RCC 7860 (cell line): ENCODE measurements around the gene LGALS9B.
"Not testable (repeated sequence)": the region's sequence is repeated elsewhere in the genome, so short reads cannot be mapped to it uniquely, and the experiment has no call there.

Source experiments
- DNase-seq: peaks from one replicate; pipeline ENCODE4 v3.0.0-alpha.2; 2015; ENCODE audit warnings: low spot score
- FAIRE-seq: peaks from 2 replicates; lab custom pipeline; 2012; peaks lifted over from hg19 to GRCh38; lab: Jason Lieb, UNC

LGALS9B gene

GRCh38 chr17:20418838-20419237 is 48.5 kb downstream of the LGALS9B start:
- not testable (repeated sequence) for DNase-seq, FAIRE-seq

- DNase-seq, FAIRE-seq: not testable (repeated sequence)
Observed at GRCh38 chr17:20417492-20418080, 49.8 kb downstream of the LGALS9B start.

DNA sequence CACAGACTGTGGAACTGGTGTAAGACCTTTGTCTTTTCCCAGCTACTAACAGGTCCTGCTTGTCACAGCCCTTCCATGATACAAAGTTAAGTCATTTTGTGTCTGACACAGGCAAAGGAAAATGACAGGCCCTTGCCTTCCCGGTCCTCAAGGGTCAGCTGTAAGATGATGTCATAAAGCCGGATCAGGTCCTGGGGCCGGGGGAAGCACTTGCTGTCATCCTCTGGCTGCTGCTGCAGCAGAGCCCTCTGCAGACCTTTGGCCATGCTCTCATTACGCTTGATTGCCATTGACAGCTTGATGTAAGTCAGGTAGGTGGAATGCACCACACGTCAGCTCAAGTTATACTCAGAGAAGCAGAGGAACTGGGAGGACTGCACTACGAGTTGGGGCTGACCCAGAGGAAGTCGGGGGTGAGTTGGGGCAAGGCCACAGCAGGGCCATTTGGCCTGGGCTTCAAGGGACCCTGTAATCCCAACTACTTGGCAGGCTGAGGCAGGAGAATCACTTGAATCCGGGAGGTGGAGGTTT is 50.9 kb downstream of the LGALS9B start:
- FAIRE-seq, DNase-seq: not testable (repeated sequence)

GRCh38 chr17:20415479-20415878 is 51.9 kb downstream of the LGALS9B start:
- FAIRE-seq, DNase-seq: not testable (repeated sequence)

- not testable (repeated sequence) for FAIRE-seq
Observed at GRCh38 chr17:20401306-20402022, 65.9 kb downstream of the LGALS9B start.

GRCh38 chr17:20400559-20401305 is 66.6 kb downstream of the LGALS9B start:
- DNase-seq = not testable (repeated sequence)

More at GRCh38 chr17:20401306-20402022, 65.9 kb downstream of the LGALS9B start:
- DNase-seq = not testable (repeated sequence)

More at GRCh38 chr17:20400559-20401305, 66.6 kb downstream of the LGALS9B start:
- FAIRE-seq = not testable (repeated sequence)
